KG1 (cell line): ENCODE results near the gene ZKSCAN4.

Experiments
- DNase-seq: peaks from one replicate; lab custom pipeline; 2025; lab: John Stamatoyannopoulos, UW

The ZKSCAN4 gene

DNA sequence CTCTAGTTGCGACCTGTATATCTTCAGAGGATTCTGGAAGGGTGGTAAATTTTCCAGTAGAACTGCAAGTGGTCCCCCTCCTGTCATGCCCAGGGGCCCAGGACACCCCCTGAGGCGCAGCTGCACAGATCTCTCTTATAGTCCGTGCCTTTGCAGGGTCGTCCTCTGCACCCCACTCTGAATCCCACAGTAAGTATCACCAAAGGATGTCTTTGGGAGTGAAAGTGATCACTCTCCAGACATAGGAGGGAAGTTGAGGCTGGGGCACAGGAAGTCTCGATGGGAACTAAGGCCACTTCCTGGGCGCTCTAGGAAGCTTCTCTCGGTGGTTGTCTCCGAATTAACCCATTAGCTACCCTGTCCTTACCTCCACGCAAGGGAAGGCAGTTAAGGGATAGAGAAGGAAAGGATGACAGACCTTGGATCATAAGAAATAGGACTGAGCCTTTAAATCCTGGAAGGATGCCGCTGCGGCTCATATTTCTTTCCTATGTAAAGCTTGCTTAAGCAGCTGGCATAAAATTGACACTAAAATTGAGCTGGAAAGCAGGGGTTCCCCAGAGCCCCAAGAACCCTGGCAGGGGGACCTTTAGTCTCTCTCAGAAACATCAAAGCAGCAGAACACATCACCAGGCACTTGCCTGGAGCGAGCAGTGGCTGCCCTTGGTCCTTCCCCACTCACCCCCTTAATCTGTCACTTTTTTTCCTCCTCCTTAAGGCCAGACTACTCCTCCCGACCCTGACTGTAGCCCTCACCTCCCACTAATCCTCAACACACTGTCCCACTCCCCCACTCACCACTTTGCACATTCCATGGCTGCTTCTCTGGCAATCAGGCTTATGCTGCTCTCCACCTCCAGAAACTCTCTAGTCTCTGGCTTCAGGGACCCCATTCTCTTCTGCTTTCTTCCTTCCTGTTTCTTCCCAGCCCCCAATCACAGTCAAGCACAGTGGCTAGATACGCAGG is at the start of gene ZKSCAN4:
ZKSCAN4 (minus strand) TSS at position 261 of the 967 bp plus-strand sequence. CDS start 289 bp downstream, outside the sequence.
- DNase-seq = peak; percentile 76

DNA sequence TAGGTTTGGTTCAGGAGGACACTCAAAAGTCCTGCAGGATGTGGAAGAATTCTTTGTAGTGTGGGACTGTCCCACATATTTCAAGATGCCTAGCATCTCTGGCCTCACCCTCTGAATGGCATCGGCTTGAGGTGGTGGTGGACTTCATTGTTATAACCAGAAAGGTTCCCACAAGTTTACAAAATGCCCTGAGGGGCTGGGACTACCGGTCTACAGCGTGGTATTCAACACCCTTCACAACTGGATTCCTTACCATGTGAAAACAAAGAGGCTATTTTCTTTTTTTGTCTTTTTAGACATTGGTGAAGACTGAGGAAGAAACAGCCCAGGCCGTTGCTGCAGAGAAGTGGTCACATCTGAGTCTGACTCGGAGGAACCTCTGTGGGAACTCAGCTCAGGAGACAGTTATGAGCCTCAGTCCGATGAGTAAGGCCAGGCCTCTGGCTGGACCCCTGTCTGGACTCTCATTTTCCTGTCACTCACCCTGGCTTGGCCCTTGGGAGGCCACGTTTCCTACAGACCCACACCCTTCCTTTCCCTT is 44.5 kb upstream of the ZKSCAN4 start:
- DNase-seq = no peak

DNA sequence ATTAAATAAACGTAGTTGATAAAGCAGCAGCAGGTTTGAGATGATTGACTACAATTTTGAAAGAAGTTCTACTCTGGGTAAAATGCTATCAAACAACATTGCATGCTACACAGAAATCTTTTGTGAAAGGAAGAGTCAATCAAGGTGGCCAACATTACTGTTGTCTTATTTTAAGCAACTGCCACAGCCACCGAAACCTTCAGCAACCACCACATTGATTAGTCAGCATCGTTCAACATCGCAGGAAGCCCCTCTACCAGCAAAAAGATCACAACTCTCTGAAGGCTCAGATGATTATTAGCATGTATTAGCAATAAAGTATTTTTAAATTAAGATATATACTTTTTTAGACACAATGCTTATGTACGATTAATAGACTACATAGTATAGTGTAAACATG is 43.3 kb upstream of the ZKSCAN4 start:
- no peak for DNase-seq

DNA sequence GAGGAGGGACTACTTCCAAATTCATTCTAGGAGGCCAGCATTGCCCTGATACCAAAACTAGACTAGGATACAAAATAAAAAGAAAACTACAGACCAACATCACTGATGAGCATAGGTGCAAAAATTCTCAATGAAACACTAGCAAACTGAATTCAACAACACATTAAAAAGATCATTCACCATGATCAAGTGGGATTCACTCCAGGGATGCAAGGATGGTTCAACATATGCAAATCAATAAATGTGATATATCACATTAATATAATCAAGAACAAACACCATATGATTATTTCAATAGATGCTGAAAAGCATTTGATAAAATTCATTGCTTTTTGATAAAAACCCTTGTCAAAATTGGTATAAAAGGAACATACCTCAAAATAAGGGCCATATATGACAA is 39.5 kb upstream of the ZKSCAN4 start:
- DNase-seq = no peak

DNA sequence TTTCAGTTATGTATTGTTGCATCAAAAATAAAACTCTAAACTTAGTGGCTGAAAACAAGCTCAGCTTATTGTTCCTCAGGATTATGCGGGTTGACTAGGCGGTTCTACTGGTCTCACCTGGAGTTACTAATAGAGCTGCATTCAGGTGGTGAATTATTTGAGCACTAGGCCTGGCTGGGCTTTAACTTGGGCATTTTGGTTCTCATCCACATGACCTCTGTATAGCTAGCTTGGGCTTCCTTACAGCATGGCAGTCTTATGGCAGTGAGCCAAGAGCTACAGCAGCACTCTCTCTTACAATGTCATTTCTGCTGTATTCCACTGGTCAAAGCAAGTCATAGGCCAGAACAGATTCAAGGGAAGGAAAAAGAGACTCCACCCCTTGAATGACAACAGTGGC is 30.9 kb upstream of the ZKSCAN4 start:
- DNase-seq = no peak

DNA sequence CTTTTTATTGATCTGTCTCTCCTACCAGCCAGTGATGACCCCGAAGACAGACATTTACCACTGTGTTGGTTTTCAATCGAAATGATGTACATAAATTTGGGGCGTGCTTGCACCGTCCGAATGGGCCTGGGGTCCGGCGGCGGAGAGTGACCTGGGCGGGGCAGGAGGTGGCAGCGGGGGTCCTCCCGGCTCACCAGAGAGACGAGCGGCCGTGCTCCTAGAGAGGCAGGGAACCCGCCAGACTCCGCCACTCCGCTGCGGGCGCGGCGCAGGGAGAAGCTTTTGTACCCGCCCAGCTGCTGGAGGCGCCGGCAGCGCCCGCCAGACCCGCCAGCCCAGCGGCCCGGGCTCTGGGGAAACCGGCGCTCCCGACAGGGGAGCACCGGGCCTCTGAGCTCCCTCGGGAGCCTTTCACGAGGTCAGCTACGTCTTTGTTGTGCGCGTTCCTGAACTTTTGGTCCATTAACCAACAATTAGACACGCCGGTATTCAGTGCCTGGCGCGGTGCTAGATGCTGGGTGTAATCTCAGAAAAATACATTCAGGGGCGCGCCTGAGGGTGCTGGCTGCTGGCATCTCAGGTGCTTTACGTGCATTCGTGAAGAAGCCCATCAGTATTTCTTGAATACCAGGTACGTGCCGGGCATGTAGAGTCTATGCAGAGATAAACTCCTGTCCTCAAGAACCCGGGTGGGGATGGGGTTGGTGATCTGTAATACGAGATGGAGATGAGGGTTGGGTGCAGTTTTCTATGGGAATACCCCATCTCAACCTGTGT is 29.4 kb upstream of the ZKSCAN4 start, which contains the start of gene PGBD1:
PGBD1 (plus strand) TSS at position 285 of the 777 bp plus-strand sequence. CDS start 2,242 bp downstream, outside the sequence.
- peak; percentile 85 for DNase-seq

DNA sequence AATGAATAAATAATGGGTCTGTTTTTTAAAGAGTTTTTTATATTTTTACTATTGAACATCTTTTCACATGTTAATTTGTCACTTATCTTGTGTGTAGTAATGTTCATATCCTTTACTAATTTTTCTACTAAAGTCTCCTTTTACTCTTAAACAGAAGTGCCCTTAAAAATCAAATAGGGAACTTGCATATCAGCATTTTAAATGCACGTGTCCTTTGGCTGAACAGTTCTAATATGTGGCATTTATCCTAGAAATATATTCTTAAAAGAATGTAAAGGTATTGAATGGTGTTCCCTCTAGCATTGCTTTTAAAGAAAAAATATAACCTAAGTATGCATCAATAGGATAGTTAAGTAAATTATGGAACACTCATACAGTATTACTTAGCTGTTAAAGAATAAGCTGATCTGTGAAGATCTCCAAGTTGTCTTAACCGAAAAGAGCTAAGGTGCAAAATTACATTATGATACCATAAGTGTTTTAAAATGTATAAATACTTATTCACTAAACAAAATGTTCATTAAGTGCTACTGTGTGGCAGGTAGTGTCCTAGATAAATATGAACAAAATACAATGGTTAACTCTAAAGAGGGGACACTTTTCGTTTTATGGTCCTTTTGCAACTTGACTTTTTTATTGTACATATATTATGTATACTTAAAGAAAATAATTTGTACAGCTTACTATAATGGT is 28.7 kb upstream of the ZKSCAN4 start:
- no peak for DNase-seq

DNA sequence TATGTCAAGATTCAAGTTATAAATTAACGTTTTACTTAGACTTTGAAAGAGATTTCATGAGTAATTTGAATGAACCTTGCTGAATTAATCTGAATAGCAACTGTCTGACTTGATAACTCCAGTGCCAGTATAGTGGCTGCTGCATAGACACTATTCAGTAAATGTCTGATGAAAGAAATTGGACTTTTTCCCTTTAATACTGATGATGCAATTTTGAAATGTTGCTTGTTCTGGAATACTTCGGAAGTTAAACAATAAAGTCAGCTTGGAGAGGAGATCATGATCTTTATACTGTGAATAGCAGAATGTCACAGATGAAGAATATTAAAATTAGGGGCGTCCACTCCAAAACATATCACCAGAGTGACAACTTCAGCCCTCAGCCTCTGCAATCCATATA is 25.7 kb upstream of the ZKSCAN4 start:
- DNase-seq = no peak

DNA sequence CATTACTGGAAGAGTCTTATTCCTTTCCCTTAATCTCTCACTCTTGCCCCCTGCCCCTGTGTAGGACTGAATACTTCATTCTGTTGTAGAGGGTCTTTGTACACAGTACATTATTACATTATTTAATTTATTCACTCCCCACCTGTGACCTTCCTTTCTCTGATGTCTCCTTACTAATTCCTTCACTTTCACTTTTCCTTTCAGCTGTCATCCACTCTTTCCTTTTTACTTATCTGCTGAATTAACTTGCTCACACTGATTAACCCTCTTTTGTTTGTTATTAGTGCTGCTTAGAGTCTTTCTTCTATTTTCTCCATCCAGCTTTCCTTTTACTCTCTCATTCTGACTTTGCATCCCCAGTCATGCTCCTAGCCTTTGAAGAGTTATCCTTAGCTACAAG is 22.8 kb upstream of the ZKSCAN4 start:
- no peak for DNase-seq

DNA sequence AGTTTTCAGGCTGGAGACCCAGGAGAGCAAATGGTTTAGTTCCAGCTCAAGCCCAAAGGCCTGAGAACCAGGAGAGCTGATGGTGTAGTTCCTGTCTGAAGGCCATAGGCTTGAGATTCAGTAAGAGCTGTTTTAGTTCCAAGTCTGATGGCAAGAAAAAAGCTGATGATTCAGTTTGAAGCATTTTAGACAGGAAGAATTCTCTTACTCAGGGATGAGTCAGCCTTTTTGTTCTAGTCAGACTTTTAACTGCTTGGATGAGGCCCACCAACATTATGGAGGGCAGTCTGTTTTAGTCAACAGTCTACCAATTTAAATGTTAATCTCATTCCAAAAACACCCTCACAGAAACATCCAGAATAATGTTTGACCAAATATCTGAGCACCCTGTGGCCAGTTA is 17.4 kb upstream of the ZKSCAN4 start:
- DNase-seq = no peak

DNA sequence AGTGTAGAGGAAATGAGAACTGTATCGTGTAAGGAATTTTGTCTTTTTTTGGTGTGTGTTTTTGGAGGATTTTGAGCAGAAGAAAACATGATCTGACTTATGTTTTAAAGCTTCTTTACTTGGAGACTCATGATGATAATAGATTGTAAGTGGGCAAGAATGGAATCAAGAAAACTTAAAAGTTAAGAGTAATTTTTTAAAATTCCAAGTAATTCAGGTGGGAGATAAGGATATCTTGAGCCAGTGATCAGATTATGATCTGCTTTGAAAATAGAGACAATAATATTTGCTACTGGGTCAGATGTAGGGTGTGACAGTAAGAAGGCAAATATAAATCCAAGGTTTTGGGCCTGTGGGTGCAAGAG is 15.6 kb upstream of the ZKSCAN4 start:
- DNase-seq = no peak

DNA sequence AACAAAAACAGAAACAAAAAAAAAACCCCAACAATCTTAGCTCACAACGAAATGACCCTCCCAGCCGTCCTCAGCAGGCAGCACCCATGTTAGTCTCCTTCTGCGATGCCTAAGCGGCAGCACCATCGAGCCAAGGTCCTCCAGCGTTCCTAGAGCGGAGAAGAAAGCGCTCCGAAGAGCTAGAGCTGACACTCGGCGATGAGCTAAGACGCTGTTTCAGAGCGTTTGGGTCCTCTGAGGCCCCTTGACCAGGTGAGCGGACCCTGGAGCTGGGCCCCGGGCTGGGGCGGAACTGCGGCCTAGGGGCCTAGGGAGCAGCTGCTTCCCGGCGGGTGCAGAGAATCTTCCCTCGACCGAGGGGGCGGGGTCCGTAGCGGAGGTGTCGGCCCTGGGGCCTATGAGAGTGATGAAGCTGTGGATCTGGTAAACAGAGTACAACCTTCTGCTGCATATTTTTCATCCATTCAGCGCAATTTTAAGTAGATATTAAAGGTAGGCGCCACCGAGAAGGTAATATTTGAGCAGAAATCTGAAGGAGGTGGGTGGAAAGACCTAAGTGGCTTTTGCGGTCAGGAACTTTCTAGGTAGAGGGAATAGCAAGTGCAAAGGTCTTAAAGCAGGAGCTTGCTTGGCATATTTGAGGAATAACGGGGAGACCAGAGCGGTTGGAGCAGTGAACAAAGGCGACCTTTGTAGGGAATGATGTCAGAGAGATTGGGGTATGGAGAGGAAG is 15.1 kb upstream of the ZKSCAN4 start, which contains the start of gene ZSCAN26:
ZSCAN26 (plus strand) TSS at position 182 of the 733 bp plus-strand sequence. CDS start 4,777 bp downstream, outside the sequence.
- DNase-seq = peak; percentile 90

DNA sequence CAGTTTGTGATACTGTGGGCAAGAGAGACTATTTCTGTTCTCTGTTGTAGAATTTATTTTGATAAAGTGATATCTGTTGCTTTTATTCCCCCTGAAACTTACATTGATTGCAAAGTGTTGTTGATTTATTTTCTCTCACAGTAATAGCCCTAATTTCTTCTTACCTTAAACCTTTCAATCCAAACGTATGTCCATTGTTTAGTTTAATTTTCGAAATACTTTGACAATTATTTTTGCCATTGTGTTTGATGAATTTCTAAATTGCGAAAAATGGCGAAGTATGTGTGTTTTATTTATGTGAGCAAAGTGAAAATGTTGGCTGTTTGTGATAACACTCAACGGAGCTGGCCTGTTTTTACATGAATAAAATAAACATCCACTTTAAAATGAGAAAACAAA is 14.5 kb upstream of the ZKSCAN4 start:
- no peak for DNase-seq

DNA sequence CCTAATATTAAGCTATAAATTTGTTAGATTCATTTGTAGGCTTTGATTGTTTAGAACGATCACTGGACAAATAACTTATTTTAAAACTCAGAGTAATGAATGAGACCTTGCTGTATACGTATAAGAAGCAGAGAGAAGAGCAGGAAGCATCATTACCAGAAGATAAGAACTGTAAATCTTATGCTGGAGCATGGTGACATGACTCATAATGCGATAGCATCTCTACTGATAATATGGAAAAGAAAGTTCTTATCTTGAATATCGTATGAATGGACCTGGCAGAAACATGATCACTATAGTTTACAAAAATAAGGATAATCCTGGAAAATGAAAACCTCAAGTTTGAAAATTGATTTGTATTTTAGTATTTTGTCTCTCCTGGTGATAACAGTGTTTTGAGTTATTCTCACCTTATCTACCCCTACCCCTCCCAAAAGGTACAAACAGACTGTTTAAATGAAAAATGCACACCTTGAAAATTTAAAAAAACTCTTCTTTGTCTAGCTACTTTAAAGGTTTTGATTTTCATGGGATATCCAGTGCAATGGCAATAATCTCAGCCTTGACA is 12.8 kb upstream of the ZKSCAN4 start:
- no peak for DNase-seq

DNA sequence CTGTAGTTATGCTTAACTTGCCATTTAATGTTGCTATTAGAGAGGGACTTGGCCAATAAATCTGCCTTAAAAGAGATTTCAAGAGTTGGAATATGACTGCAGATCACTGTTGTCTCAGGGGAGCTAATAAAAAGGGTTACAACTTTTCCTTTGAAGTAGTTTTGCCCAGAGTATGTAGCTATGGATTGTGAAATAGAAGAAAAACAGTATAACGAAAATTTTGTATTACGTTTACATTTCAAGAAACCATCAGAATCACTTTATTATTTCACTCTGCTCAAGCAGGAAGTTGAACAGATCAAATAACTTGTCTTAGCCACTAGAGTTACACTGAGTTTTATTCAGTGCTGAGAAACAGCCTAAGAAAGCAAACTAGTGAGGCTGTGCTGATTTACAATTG is 11.9 kb upstream of the ZKSCAN4 start:
- DNase-seq = no peak

DNA sequence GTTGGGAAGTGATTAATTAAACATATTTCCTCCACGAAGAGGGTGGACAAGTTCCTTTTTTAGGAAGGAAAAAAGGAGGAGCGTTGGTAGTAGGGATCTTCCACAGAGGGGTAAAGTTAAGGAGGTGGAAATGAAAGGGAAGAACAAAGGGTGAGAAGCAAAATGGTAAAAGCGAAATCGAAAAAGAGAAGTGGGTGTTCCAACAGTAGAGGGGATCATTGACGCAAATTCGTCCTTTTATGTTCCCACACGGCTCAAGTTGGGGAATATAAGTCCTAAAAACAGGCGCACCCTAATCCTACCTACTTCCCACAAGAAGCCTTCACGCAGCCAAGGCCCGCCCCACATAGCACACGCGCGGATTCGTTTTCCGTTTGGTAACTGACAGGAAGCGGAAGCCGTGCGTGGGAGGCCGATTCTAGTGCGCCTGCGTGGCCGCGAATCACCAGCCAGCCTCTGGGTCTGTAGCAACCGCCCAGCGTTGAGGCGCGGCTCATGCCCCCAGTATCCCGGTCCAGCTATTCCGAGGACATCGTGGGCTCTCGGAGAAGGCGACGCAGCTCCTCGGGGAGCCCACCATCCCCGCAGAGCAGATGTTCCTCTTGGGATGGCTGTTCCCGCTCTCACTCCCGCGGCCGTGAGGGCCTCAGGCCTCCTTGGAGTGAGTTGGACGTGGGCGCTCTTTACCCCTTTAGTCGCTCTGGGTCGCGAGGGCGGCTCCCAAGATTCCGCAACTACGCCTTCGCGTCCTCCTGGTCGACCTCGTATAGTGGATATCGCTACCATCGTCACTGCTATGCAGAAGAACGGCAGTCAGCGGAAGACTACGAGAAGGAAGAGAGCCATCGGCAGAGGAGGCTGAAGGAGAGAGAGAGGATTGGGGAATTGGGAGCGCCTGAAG is 7.1 kb upstream of the ZKSCAN4 start, which contains the start of gene NKAPL:
NKAPL (plus strand) TSS at position 421 of the 901 bp plus-strand sequence; CDS start at position 496, 75 bp downstream.
- DNase-seq = no peak

DNA sequence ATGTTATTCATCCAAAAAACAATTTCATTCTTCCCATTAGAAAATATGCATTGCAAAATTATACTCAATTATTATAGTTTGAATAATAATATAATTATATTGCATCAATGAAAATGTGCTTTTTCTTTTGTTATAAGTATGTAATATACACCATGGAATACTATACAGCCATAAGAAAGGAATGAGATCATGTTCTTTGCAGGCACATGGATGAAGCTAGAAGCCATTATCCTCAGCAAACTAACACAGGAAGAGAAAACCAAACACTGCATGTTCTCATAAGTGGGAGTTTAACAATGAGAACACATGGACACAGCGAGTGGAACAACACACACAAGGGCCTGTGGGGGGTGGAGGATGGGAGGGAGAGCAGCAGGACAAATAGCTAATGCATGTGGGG is 5.0 kb upstream of the ZKSCAN4 start:
- no peak for DNase-seq

DNA sequence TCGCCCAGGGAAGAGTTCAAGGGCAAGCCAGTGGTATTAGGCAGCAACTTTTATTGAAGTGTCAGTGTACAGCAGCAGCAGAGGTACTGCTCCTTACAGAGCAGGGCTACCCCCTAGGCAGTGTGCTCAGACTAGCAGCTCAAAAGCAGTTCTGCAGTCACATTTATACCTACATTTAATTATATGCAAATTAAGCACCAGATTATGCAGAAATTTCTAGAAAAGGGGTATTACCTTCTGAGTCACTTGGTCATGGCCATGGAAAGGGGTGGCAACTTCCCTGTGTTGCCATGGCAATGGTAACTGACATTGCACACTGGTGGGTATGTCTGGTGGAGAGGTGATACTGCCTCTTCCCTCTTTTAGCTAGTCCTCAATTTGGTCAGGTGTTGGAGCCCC is 2.1 kb upstream of the ZKSCAN4 start:
- DNase-seq = no peak

DNA sequence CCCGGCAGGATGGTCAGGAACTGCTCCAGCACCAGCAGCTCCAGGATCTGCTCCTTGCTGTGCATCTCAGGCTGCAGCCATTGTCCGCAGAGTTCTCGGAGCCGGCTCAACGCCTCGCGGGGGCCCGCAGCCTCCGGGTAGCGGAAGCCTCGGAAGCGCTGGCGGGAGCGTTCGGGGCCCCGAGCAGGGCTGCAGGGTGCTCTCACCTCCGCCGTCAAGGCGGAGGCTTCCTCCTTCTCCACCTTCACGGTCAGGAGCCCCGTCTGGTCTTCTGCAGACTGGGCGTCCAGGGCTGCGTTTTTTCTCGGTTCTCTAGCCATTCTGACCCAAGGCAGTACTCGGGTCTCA is 434 bp downstream of the ZKSCAN4 start:
- DNase-seq = no peak

DNA sequence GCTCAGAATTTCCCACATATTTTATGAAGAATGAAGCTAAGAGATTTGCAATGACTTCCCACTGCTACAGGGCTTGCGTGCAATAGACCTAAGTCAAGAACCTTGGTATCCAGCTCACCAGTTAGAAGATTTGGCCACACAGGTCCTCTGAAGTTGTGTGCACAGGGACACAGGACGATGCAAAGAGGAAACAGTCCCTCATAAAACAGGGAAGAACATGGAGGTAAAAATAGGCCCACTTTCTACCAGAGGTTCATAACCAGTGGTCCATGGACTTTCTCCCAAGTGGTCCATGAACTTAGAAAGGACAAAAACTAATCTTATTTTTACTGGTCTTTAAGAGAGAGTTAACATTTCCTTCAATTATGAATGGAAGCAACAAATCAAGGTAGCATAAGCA is 1.3 kb downstream of the ZKSCAN4 start:
- no peak for DNase-seq
